GM18508 (cell line): ENCODE measurements around the gene AGPS.
"Not testable (repeated sequence)": the region's sequence is repeated elsewhere in the genome, so short reads cannot be mapped to it uniquely, and the experiment has no call there.

Experiments
- ATAC-seq: cut with Tn5 transposase; IDR thresholded peaks from one replicate; pipeline ENCODE4 v1.9.1; 2021; ENCODE audit warnings: moderate number of reproducible peaks; ENCODE audit not compliant: insufficient read depth, unreplicated experiment

AGPS gene

GRCh38 chr2:177465400-177466138 lies 73.0 kb downstream of the AGPS start:
- no peak for ATAC-seq

GRCh38 chr2:177466337-177467195 lies 74.0 kb downstream of the AGPS start:
- ATAC-seq, result no peak

- no peak for ATAC-seq
Measured at GRCh38 chr2:177467646-177468045, 75.1 kb downstream of the AGPS start.

- no peak for ATAC-seq
Measured at GRCh38 chr2:177471990-177472389, 79.4 kb downstream of the AGPS start.

GRCh38 chr2:177474301-177474700 lies 81.7 kb downstream of the AGPS start:
- no peak for ATAC-seq

- ATAC-seq, result no peak
Measured at GRCh38 chr2:177474998-177475397, 82.4 kb downstream of the AGPS start.

- no peak for ATAC-seq
Measured at GRCh38 chr2:177476897-177477296, 84.3 kb downstream of the AGPS start.

GRCh38 chr2:177478029-177478428 lies 85.5 kb downstream of the AGPS start:
- ATAC-seq, result no peak

GRCh38 chr2:177478907-177479306 lies 86.3 kb downstream of the AGPS start:
- no peak for ATAC-seq

- no peak for ATAC-seq
Measured at GRCh38 chr2:177482195-177482594, 89.6 kb downstream of the AGPS start.

- ATAC-seq, result no peak
Measured at GRCh38 chr2:177483531-177483930, 91.0 kb downstream of the AGPS start.

GRCh38 chr2:177484180-177484795 lies 91.7 kb downstream of the AGPS start:
- ATAC-seq, result no peak

- ATAC-seq, result not testable (repeated sequence)
Measured at GRCh38 chr2:177485657-177486056, 93.1 kb downstream of the AGPS start.

- no peak for ATAC-seq
Measured at GRCh38 chr2:177489719-177490301, 97.2 kb downstream of the AGPS start.

- no peak for ATAC-seq
Measured at GRCh38 chr2:177495945-177496344, 103.4 kb downstream of the AGPS start.

- no peak for ATAC-seq
Measured at GRCh38 chr2:177496921-177497320, 104.3 kb downstream of the AGPS start.

- ATAC-seq, result peak; percentile 47
Measured at GRCh38 chr2:177501186-177501585, 108.6 kb downstream of the AGPS start.

- ATAC-seq, result no peak
Measured at GRCh38 chr2:177506505-177506904, 113.9 kb downstream of the AGPS start.

- no peak for ATAC-seq
Measured at GRCh38 chr2:177506998-177507397, 114.4 kb downstream of the AGPS start.

GRCh38 chr2:177516824-177517544 lies 124.4 kb downstream of the AGPS start:
- no peak for ATAC-seq
